ENCODE measurements around the gene C1QC. TPM values are rescaled to one million over a fixed set of nuclear protein-coding genes. Genes with fewer than 3 reads are reported as not detected.

Gene C1QC
- total and polyA plus RNA-seq, 4 donors, result 52.9 to 242 (median 104) TPM

DNA sequence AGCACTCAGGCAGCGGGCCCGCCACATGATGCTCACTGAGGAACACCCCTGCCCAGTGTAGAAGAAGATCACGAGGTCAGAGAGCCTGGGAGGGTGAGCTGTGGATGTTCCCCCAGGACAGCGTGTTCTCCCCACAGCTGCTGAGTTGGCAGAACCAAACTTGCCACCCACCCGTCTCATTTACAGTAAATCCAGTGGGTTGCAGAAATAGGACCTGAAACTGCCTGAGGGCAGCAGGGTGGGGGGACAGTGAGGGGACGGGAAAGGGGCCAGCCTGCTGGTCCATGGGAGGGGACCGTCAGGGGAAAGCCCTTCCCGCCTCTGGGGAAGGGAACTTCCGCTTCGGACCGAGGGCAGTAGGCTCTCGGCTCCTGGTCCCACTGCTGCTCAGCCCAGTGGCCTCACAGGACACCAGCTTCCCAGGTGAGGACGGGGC lies 9.5 kb downstream of the C1QC start, which contains the start of gene C1QB:
TSS of gene C1QB (plus strand) at position 356 of the 436 bp plus-strand sequence. CDS start 6,227 bp downstream, outside the sequence.
- no peaks in the 10 kb centered on the region for H3K4me1 ChIP-seq (ENCODE audit: control insufficient read depth in 4 of 4, insufficient read depth in 4 of 4, low read length in 3 of 4)
- H3K9ac ChIP-seq (ENCODE audit: low read depth in 1 of 2, low read length in 2 of 2), result no peak within 1 kb of the TSS
- TF ChIP-seq FOXA1 (IDR thresholded peaks at IDR 0.05), result no peak
- no peak for TF ChIP-seq FOXA2 (IDR thresholded peaks at IDR 0.05)
- no peak for TF ChIP-seq EGR1 (IDR thresholded peaks at IDR 0.05; ENCODE audit: low read depth in 2 of 2)
- TF ChIP-seq TAF1 (conservative IDR thresholded peaks at IDR 0.05), result no peak
- TF ChIP-seq REST (IDR thresholded peaks at IDR 0.05), result no peak
- TF ChIP-seq GABPA (IDR thresholded peaks at IDR 0.05 in 1 of 2, conservative IDR thresholded peaks at IDR 0.05 in 1 of 2), result no peak
- no peak for TF ChIP-seq CTCF (IDR thresholded peaks at IDR 0.05; ENCODE audit: low read depth, low read length, missing input control)
- TF ChIP-seq MAX (IDR thresholded peaks at IDR 0.05), result no peak
- no peak for TF ChIP-seq RXRA (IDR thresholded peaks at IDR 0.05)
- TF ChIP-seq HNF4G (IDR thresholded peaks at IDR 0.05), result no peak
- no peak for TF ChIP-seq RAD21 (IDR thresholded peaks at IDR 0.05)
- TF ChIP-seq HNF4A (conservative IDR thresholded peaks at IDR 0.05), result no peak
- no peak for TF ChIP-seq ATF3 (IDR thresholded peaks at IDR 0.05)
- no peak for TF ChIP-seq ZBTB33 (IDR thresholded peaks at IDR 0.05)
- DNase-seq (ENCODE audit: low spot score), result no peak
- WGBS, result 81% methylated on average over 13 of the region's 13 CpGs
- H3K27ac ChIP-seq (ENCODE audit: low read depth in 1 of 2, low read length in 2 of 2), result no peak within 1 kb of the TSS
- H3K9me3 ChIP-seq (ENCODE audit: control insufficient read depth in 4 of 4, low read length in 3 of 4), result no peaks in the 10 kb centered on the region
- H3K27me3 ChIP-seq (ENCODE audit: control insufficient read depth in 4 of 4, insufficient read depth in 4 of 4, low read length in 3 of 4), result no peaks in the 10 kb centered on the region
- no peaks in the 10 kb centered on the region for H3K36me3 ChIP-seq (ENCODE audit: control insufficient read depth in 4 of 4, insufficient read depth in 3 of 4, low read depth in 1 of 4, low read length in 3 of 4)
- peak within 1 kb of the TSS in 2 of 3 donors; percentile 0 to 27 for H3K4me3 ChIP-seq (ENCODE audit: low read depth in 1 of 3, low read length in 3 of 3)

GRCh38 chr1:22654692-22655091 lies 11.3 kb downstream of the C1QC start:
- H3K27me3 ChIP-seq (ENCODE audit: control insufficient read depth in 4 of 4, insufficient read depth in 4 of 4, low read length in 3 of 4), result no peaks in the 10 kb centered on the region
- no peak for DNase-seq (ENCODE audit: low spot score)
- H3K9ac ChIP-seq (ENCODE audit: low read depth in 1 of 2, low read length in 2 of 2), result no peak overlapping the region
- 57% methylated on average over 5 of the region's 5 CpGs for WGBS
- TF ChIP-seq SP1 (IDR thresholded peaks at IDR 0.05), result no peak
- no peak for TF ChIP-seq YY1 (IDR thresholded peaks at IDR 0.05)
- no peak for TF ChIP-seq HNF4G (IDR thresholded peaks at IDR 0.05)
- no peak for TF ChIP-seq FOXA1 (IDR thresholded peaks at IDR 0.05)
- TF ChIP-seq RAD21 (IDR thresholded peaks at IDR 0.05), result no peak
- TF ChIP-seq FOXA2 (IDR thresholded peaks at IDR 0.05), result no peak
- TF ChIP-seq HNF4A (conservative IDR thresholded peaks at IDR 0.05), result no peak
- no peak for TF ChIP-seq JUND (IDR thresholded peaks at IDR 0.05)
- TF ChIP-seq GABPA (IDR thresholded peaks at IDR 0.05 in 1 of 2, conservative IDR thresholded peaks at IDR 0.05 in 1 of 2), result no peak
- TF ChIP-seq ZBTB33 (IDR thresholded peaks at IDR 0.05), result no peak
- TF ChIP-seq REST (IDR thresholded peaks at IDR 0.05), result no peak
- no peaks in the 10 kb centered on the region for H3K4me1 ChIP-seq (ENCODE audit: control insufficient read depth in 4 of 4, insufficient read depth in 4 of 4, low read length in 3 of 4)
- H3K36me3 ChIP-seq (ENCODE audit: control insufficient read depth in 4 of 4, insufficient read depth in 3 of 4, low read depth in 1 of 4, low read length in 3 of 4), result no peaks in the 10 kb centered on the region
- peak overlapping the region in 1 of 3 donors; percentile 4 for H3K4me3 ChIP-seq (ENCODE audit: low read depth in 1 of 3, low read length in 3 of 3)
- H3K9me3 ChIP-seq (ENCODE audit: control insufficient read depth in 4 of 4, low read length in 3 of 4), result no peaks in the 10 kb centered on the region
- H3K27ac ChIP-seq (ENCODE audit: low read depth in 1 of 2, low read length in 2 of 2), result no peak overlapping the region

All from liver (tissue), 9 donors.